ENCODE results near the gene PLCB3. TPM values are rescaled to one million over a fixed set of nuclear protein-coding genes. Genes with fewer than 3 reads are reported as not detected.

PLCB3 gene
- total RNA-seq, 1 experiment from 2014 or later, result 40.6 TPM

GRCh38 chr11:64254326-64254725 lies 3.0 kb downstream of the PLCB3 start:
- CTCF ChIA-PET, result no interaction called here
- H3K4me1 Mint-ChIP-seq (ENCODE audit: low read depth, unreplicated experiment), result peaks cover 4% of the 10 kb centered on the region

DNA sequence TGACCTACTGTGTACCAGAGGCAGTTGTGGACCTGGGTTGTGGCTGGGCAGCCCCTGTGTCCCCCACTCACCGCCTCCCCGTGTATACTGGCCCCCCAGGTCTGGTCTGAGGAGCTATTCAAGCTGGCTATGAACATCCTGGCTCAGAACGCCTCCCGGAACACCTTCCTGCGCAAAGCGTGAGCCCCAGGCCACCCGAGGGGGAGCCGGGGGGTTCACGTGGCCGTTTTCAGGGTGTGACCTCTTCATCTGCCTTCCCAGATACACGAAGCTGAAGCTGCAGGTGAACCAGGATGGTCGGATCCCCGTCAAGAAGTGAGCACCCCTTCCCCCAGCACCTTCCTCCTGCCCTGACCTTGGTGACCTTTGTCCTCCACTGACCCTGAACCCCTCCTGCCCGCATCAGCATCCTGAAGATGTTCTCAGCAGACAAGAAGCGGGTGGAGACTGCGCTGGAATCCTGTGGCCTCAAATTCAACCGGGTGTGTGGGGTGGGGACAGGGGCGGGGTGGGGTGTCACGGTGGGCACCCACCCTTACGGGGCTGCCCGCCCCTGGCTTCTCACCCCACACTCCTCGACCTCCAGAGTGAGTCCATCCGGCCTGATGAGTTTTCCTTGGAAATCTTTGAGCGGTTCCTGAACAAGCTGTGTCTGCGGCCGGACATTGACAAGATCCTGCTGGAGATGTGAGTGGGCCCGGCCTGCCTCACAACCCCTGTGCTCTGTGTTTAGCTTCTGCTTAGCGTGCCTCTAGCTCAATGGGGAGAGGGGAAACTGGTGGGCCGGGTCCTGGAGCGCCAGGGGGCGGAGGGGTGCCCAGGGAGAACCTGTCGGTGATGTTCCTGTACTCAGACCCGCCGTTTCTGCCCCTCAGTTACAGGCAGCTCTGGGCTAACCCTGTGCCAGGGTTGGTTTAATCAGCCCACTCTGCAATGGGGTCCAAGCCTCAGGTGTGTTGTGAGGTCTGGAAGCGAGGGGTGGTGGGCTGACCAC lies 4.1 kb downstream of the PLCB3 start:
- no peaks in the 10 kb centered on the region for H3K9me3 ChIP-seq
- no peak for DNase-seq
- intact Hi-C loops (cut with micrococcal nuclease; ENCODE audit: unreplicated experiment), result no loop called here
- Mint-ChIP-seq H3K36me3 (ENCODE audit: insufficient read depth, unreplicated experiment) (peaks cover 41% of the 10 kb centered on the region), H3K27ac (ENCODE audit: unreplicated experiment) (no peak overlapping the region), H3K4me1 (ENCODE audit: low read depth, unreplicated experiment) (peaks cover 8% of the 10 kb centered on the region), H3K4me3 (ENCODE audit: unreplicated experiment) (no peak overlapping the region), H3K27me3 (ENCODE audit: insufficient read depth, unreplicated experiment) (no peaks in the 10 kb centered on the region), H3K9me3 (ENCODE audit: unreplicated experiment) (no peaks in the 10 kb centered on the region)
- POLR2A ChIA-PET, result no interaction called here
- TF ChIP-seq, protein P1, sequence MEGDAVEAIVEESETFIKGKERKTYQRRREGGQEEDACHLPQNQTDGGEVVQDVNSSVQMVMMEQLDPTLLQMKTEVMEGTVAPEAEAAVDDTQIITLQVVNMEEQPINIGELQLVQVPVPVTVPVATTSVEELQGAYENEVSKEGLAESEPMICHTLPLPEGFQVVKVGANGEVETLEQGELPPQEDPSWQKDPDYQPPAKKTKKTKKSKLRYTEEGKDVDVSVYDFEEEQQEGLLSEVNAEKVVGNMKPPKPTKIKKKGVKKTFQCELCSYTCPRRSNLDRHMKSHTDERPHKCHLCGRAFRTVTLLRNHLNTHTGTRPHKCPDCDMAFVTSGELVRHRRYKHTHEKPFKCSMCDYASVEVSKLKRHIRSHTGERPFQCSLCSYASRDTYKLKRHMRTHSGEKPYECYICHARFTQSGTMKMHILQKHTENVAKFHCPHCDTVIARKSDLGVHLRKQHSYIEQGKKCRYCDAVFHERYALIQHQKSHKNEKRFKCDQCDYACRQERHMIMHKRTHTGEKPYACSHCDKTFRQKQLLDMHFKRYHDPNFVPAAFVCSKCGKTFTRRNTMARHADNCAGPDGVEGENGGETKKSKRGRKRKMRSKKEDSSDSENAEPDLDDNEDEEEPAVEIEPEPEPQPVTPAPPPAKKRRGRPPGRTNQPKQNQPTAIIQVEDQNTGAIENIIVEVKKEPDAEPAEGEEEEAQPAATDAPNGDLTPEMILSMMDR (IDR thresholded peaks at IDR 0.05; ENCODE audit: insufficient read depth in 1 of 2, low read depth in 1 of 2, low read length in 1 of 2, severe bottlenecking in 1 of 2, unreplicated experiment in 1 of 2), result no peak
- H3K4me1 ChIP-seq, result peaks cover 7% of the 10 kb centered on the region
- no peak overlapping the region for H3K4me3 ChIP-seq (ENCODE audit: low read depth, low read length)
- no TSS peak for BruUV-seq (replicated peaks)
- CTCF ChIA-PET, result no interaction called here
- peaks cover 4% of the 10 kb centered on the region for H3K36me3 ChIP-seq (ENCODE audit: control insufficient read depth, insufficient read depth, low read length)
- no peaks in the 10 kb centered on the region for H3K27me3 ChIP-seq (replicated peaks; ENCODE audit: control insufficient read depth, insufficient read depth, low read length)

More at GRCh38 chr11:64254326-64254725, 3.0 kb downstream of the PLCB3 start:
- Histone ChIP-seq H3K36me3 (ENCODE audit: control insufficient read depth, insufficient read depth, low read length) (peaks cover 4% of the 10 kb centered on the region), H3K27me3 (replicated peaks; ENCODE audit: control insufficient read depth, insufficient read depth, low read length) (no peaks in the 10 kb centered on the region), H3K9me3 (no peaks in the 10 kb centered on the region), H3K4me1 (peaks cover 14% of the 10 kb centered on the region), H3K4me3 (ENCODE audit: low read depth, low read length) (no peak overlapping the region)
- intact Hi-C loops (cut with micrococcal nuclease; ENCODE audit: unreplicated experiment), result no loop called here
- POLR2A ChIA-PET, result no interaction called here
- TF ChIP-seq, protein P1 (IDR thresholded peaks at IDR 0.05; ENCODE audit: insufficient read depth in 1 of 2, low read depth in 1 of 2, low read length in 1 of 2, severe bottlenecking in 1 of 2, unreplicated experiment in 1 of 2), result no peak
- Mint-ChIP-seq H3K9me3 (ENCODE audit: unreplicated experiment) (no peaks in the 10 kb centered on the region), H3K4me3 (ENCODE audit: unreplicated experiment) (no peak overlapping the region), H3K36me3 (ENCODE audit: insufficient read depth, unreplicated experiment) (peaks cover 30% of the 10 kb centered on the region), H3K27ac (ENCODE audit: unreplicated experiment) (no peak overlapping the region), H3K27me3 (ENCODE audit: insufficient read depth, unreplicated experiment) (no peaks in the 10 kb centered on the region)
- no peak for DNase-seq
- BruUV-seq (replicated peaks), result no TSS peak

DNA sequence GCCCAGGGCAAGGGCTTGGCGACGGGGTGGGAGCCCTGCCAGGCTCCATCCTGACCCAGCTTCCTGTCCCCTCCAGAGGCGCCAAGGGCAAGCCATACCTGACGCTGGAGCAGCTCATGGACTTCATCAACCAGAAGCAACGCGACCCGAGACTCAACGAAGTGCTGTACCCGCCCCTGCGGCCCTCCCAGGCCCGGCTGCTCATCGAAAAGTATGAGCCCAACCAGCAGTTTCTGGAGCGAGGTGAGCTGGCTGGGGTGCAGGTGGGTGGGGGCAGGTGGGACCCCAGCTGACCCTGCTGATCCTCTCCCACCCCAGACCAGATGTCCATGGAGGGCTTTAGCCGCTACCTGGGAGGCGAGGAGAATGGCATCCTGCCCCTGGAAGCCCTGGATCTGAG lies 5.0 kb downstream of the PLCB3 start:
- TF ChIP-seq, protein P1 (IDR thresholded peaks at IDR 0.05; ENCODE audit: insufficient read depth in 1 of 2, low read depth in 1 of 2, low read length in 1 of 2, severe bottlenecking in 1 of 2, unreplicated experiment in 1 of 2), result no peak
- H3K4me3 ChIP-seq (ENCODE audit: low read depth, low read length), result no peak overlapping the region
- peaks cover 8% of the 10 kb centered on the region for H3K4me1 Mint-ChIP-seq (ENCODE audit: low read depth, unreplicated experiment)
- H3K9me3 ChIP-seq, result no peaks in the 10 kb centered on the region
- CTCF ChIA-PET, result no interaction called here
- no TSS peak for BruUV-seq (replicated peaks)
- DNase-seq, result no peak
- H3K27ac Mint-ChIP-seq (ENCODE audit: unreplicated experiment), result no peak overlapping the region
- H3K27me3 Mint-ChIP-seq (ENCODE audit: insufficient read depth, unreplicated experiment), result no peaks in the 10 kb centered on the region
- no peak overlapping the region for H3K4me3 Mint-ChIP-seq (ENCODE audit: unreplicated experiment)
- intact Hi-C loops (cut with micrococcal nuclease; ENCODE audit: unreplicated experiment), result no loop called here
- H3K4me1 ChIP-seq, result peaks cover 3% of the 10 kb centered on the region; the same call in 1 of the 2 replicates
- H3K36me3 Mint-ChIP-seq (ENCODE audit: insufficient read depth, unreplicated experiment), result peaks cover 47% of the 10 kb centered on the region
- peaks cover 4% of the 10 kb centered on the region for H3K36me3 ChIP-seq (ENCODE audit: control insufficient read depth, insufficient read depth, low read length)
- POLR2A ChIA-PET, result no interaction called here
- no peaks in the 10 kb centered on the region for H3K27me3 ChIP-seq (replicated peaks; ENCODE audit: control insufficient read depth, insufficient read depth, low read length)
- no peaks in the 10 kb centered on the region for H3K9me3 Mint-ChIP-seq (ENCODE audit: unreplicated experiment)
